ENCODE data around the gene BCAN.

Gene BCAN

GRCh38 chr1:156644146-156644545 lies 2.2 kb downstream of the BCAN start:
- Histone ChIP-seq H3K36me3 (ENCODE audit: insufficient read depth, low read length) (no peaks in the 10 kb centered on the region), H3K9ac (ENCODE audit: insufficient read length) (no peak overlapping the region), H3K4me3 (no peak overlapping the region), H3K27ac (no peak overlapping the region), H3K9me3 (ENCODE audit: low read depth, low read length) (no peaks in the 10 kb centered on the region)
- no peak for DNase-seq (ENCODE audit: low read depth, low spot score)
- no peak for TF ChIP-seq POLR2AphosphoS5 (IDR thresholded peaks at IDR 0.05; ENCODE audit: borderline replicate concordance, low read depth, low read length)
- no peak for TF ChIP-seq FOXP2 (optimal IDR thresholded peaks at IDR 0.05; ENCODE audit: control extremely low read depth, extremely low read length, insufficient read depth)
- no peak for TF ChIP-seq EZH2 (IDR thresholded peaks at IDR 0.05)

- DNase-seq (ENCODE audit: low read depth, low spot score): no peak
- Histone ChIP-seq H3K9me3 (ENCODE audit: low read depth, low read length) (no peaks in the 10 kb centered on the region), H3K9ac (ENCODE audit: insufficient read length) (no peak overlapping the region), H3K27ac (no peak overlapping the region), H3K36me3 (ENCODE audit: insufficient read depth, low read length) (no peaks in the 10 kb centered on the region), H3K4me3 (no peak overlapping the region)
- TF ChIP-seq FOXP2 (optimal IDR thresholded peaks at IDR 0.05; ENCODE audit: control extremely low read depth, extremely low read length, insufficient read depth): no peak
- TF ChIP-seq POLR2AphosphoS5 (IDR thresholded peaks at IDR 0.05; ENCODE audit: borderline replicate concordance, low read depth, low read length): no peak
- no peak for TF ChIP-seq EZH2 (IDR thresholded peaks at IDR 0.05)
Measured at GRCh38 chr1:156644640-156645039, 2.7 kb downstream of the BCAN start.

- TF ChIP-seq EZH2 (IDR thresholded peaks at IDR 0.05) (no peak), FOXP2 (optimal IDR thresholded peaks at IDR 0.05; ENCODE audit: control extremely low read depth, extremely low read length, insufficient read depth) (no peak), POLR2AphosphoS5 (IDR thresholded peaks at IDR 0.05; ENCODE audit: borderline replicate concordance, low read depth, low read length) (no peak)
- H3K36me3 ChIP-seq (ENCODE audit: insufficient read depth, low read length): no peaks in the 10 kb centered on the region
- no peak for DNase-seq (ENCODE audit: low read depth, low spot score)
- H3K9me3 ChIP-seq (ENCODE audit: low read depth, low read length): no peaks in the 10 kb centered on the region
- H3K27ac ChIP-seq: no peak overlapping the region
- H3K9ac ChIP-seq (ENCODE audit: insufficient read length): no peak overlapping the region
- no peak overlapping the region for H3K4me3 ChIP-seq
Measured at GRCh38 chr1:156645056-156645455, 3.1 kb downstream of the BCAN start.

GRCh38 chr1:156645666-156646065 lies 3.7 kb downstream of the BCAN start:
- DNase-seq (ENCODE audit: low read depth, low spot score): no peak
- Histone ChIP-seq H3K27ac (no peak overlapping the region), H3K4me3 (no peak overlapping the region), H3K36me3 (ENCODE audit: insufficient read depth, low read length) (no peaks in the 10 kb centered on the region), H3K9ac (ENCODE audit: insufficient read length) (no peak overlapping the region), H3K9me3 (ENCODE audit: low read depth, low read length) (no peaks in the 10 kb centered on the region)
- TF ChIP-seq POLR2AphosphoS5 (IDR thresholded peaks at IDR 0.05; ENCODE audit: borderline replicate concordance, low read depth, low read length) (no peak), FOXP2 (optimal IDR thresholded peaks at IDR 0.05; ENCODE audit: control extremely low read depth, extremely low read length, insufficient read depth) (no peak), EZH2 (IDR thresholded peaks at IDR 0.05) (no peak)

- no peaks in the 10 kb centered on the region for H3K36me3 ChIP-seq (ENCODE audit: insufficient read depth, low read length)
- no peaks in the 10 kb centered on the region for H3K9me3 ChIP-seq (ENCODE audit: low read depth, low read length)
- TF ChIP-seq POLR2AphosphoS5 (IDR thresholded peaks at IDR 0.05; ENCODE audit: borderline replicate concordance, low read depth, low read length) (no peak), FOXP2 (optimal IDR thresholded peaks at IDR 0.05; ENCODE audit: control extremely low read depth, extremely low read length, insufficient read depth) (no peak), EZH2 (IDR thresholded peaks at IDR 0.05) (no peak)
- DNase-seq (ENCODE audit: low read depth, low spot score): no peak
- no peak overlapping the region for H3K9ac ChIP-seq (ENCODE audit: insufficient read length)
- H3K27ac ChIP-seq: no peak overlapping the region
- no peak overlapping the region for H3K4me3 ChIP-seq
Measured at GRCh38 chr1:156646738-156647211, 4.9 kb downstream of the BCAN start.

GRCh38 chr1:156647351-156647750 lies 5.4 kb downstream of the BCAN start:
- no peak for DNase-seq (ENCODE audit: low read depth, low spot score)
- Histone ChIP-seq H3K36me3 (ENCODE audit: insufficient read depth, low read length) (no peaks in the 10 kb centered on the region), H3K9me3 (ENCODE audit: low read depth, low read length) (no peaks in the 10 kb centered on the region), H3K4me3 (no peak overlapping the region), H3K9ac (ENCODE audit: insufficient read length) (no peak overlapping the region), H3K27ac (no peak overlapping the region)
- no peak for TF ChIP-seq EZH2 (IDR thresholded peaks at IDR 0.05)
- TF ChIP-seq FOXP2 (optimal IDR thresholded peaks at IDR 0.05; ENCODE audit: control extremely low read depth, extremely low read length, insufficient read depth): no peak
- TF ChIP-seq POLR2AphosphoS5 (IDR thresholded peaks at IDR 0.05; ENCODE audit: borderline replicate concordance, low read depth, low read length): no peak

GRCh38 chr1:156648496-156648895 lies 6.6 kb downstream of the BCAN start:
- DNase-seq (ENCODE audit: low read depth, low spot score): no peak
- TF ChIP-seq POLR2AphosphoS5 (IDR thresholded peaks at IDR 0.05; ENCODE audit: borderline replicate concordance, low read depth, low read length) (no peak), FOXP2 (optimal IDR thresholded peaks at IDR 0.05; ENCODE audit: control extremely low read depth, extremely low read length, insufficient read depth) (no peak), EZH2 (IDR thresholded peaks at IDR 0.05) (no peak)
- H3K9me3 ChIP-seq (ENCODE audit: low read depth, low read length): no peaks in the 10 kb centered on the region
- H3K36me3 ChIP-seq (ENCODE audit: insufficient read depth, low read length): no peaks in the 10 kb centered on the region
- no peak overlapping the region for H3K27ac ChIP-seq
- no peak overlapping the region for H3K9ac ChIP-seq (ENCODE audit: insufficient read length)
- H3K4me3 ChIP-seq: no peak overlapping the region

GRCh38 chr1:156648951-156649350 lies 7.0 kb downstream of the BCAN start:
- no peak for DNase-seq (ENCODE audit: low read depth, low spot score)
- no peak overlapping the region for H3K9ac ChIP-seq (ENCODE audit: insufficient read length)

More at GRCh38 chr1:156648951-156649350, 7.0 kb downstream of the BCAN start:
- H3K9me3 ChIP-seq (ENCODE audit: low read depth, low read length): no peaks in the 10 kb centered on the region
- TF ChIP-seq EZH2 (IDR thresholded peaks at IDR 0.05): no peak
- no peak for TF ChIP-seq POLR2AphosphoS5 (IDR thresholded peaks at IDR 0.05; ENCODE audit: borderline replicate concordance, low read depth, low read length)
- TF ChIP-seq FOXP2 (optimal IDR thresholded peaks at IDR 0.05; ENCODE audit: control extremely low read depth, extremely low read length, insufficient read depth): no peak
- no peak overlapping the region for H3K27ac ChIP-seq
- no peaks in the 10 kb centered on the region for H3K36me3 ChIP-seq (ENCODE audit: insufficient read depth, low read length)
- no peak overlapping the region for H3K4me3 ChIP-seq

Measured in SK-N-MC (cell line).